HepG2 (cell line): ENCODE data around the gene SIK3. TPM values are rescaled to one million over a fixed set of nuclear protein-coding genes. Genes with fewer than 3 reads are reported as not detected.

Source experiments
- AFF4 ChIP-seq: sonication (generic); formaldehyde crosslinking; IDR thresholded peaks from 2 replicates; pipeline ENCODE4 v1.4.0; 2020; ENCODE audit warnings: missing genetic modification reagents
- ARNT ChIP-seq: fragments of 450-650 bp; IDR thresholded peaks from 2 replicates; pipeline ENCODE4 v1.6.1; 2017
- CEBPG ChIP-seq: IDR thresholded peaks from 2 replicates; pipeline ENCODE4 v1.6.1; 2016
- CEBPZ ChIP-seq: IDR thresholded peaks from 2 replicates; pipeline ENCODE4 v1.6.1; 2012; ENCODE audit warnings: low read length, improper control_type of control experiment
- GATAD2A ChIP-seq: IDR thresholded peaks from 2 replicates; pipeline ENCODE4 v1.6.1; 2016
- KAT7 ChIP-seq: IDR thresholded peaks from 2 replicates; pipeline ENCODE4 v1.6.1; 2018; ENCODE audit warnings: borderline replicate concordance, missing compliant biosample characterization
- KLF16 ChIP-seq, 2 experiments: sonication (generic) in 1 of 2; formaldehyde crosslinking in 1 of 2; IDR thresholded peaks; 2 replicates each; pipeline versions ENCODE4 v1.6.1 to v1.8.0; 2016 to 2023; ENCODE audit warnings: missing genetic modification reagents in 2 of 2, missing compliant biosample characterization in 1 of 2
- NCOA2 ChIP-seq: sonication (generic); formaldehyde crosslinking; IDR thresholded peaks from 2 replicates; pipeline ENCODE4 v1.8.0; 2022; ENCODE audit warnings: inconsistent platforms
- NFIC ChIP-seq: IDR thresholded peaks from 2 replicates; pipeline ENCODE4 v1.6.1; 2012; ENCODE audit warnings: mild to moderate bottlenecking, low read length, inconsistent platforms
- NR2F2 ChIP-seq: IDR thresholded peaks from 2 replicates; pipeline ENCODE4 v1.6.1; 2012; ENCODE audit warnings: low read depth, inconsistent platforms, borderline replicate concordance
- TCF12 ChIP-seq, 2 experiments: fragments of 450-650 bp in 1 of 2; sonication (generic) in 1 of 2; formaldehyde crosslinking in 1 of 2; IDR thresholded peaks; 2 replicates each; pipeline versions ENCODE4 v1.6.1 to v1.8.0; 2017 to 2022; ENCODE audit warnings: antibody characterized with exemption in 1 of 2, mild to moderate bottlenecking in 1 of 2, missing genetic modification reagents in 1 of 2, moderate library complexity in 1 of 2
- TEF ChIP-seq: sonication (generic); formaldehyde crosslinking; IDR thresholded peaks from 2 replicates; pipeline ENCODE4 v1.5.0; 2020; ENCODE audit warnings: missing genetic modification reagents
- TRIM24 ChIP-seq: sonication (generic); formaldehyde crosslinking; IDR thresholded peaks from 2 replicates; pipeline ENCODE4 v1.8.0; 2022; ENCODE audit warnings: mild to moderate bottlenecking, missing genetic modification reagents
- YY1 ChIP-seq: IDR thresholded peaks from 2 replicates; pipeline ENCODE4 v1.6.1; 2011; ENCODE audit warnings: low read length, low read depth, moderate library complexity, mild to moderate bottlenecking; ENCODE audit not compliant: insufficient read depth, insufficient replicate concordance
- ZBTB25 ChIP-seq: IDR thresholded peaks from 2 replicates; pipeline ENCODE4 v1.6.1; 2018; ENCODE audit warnings: missing genetic modification reagents
- ZNF12 ChIP-seq: sonication (generic); formaldehyde crosslinking; IDR thresholded peaks from 2 replicates; pipeline ENCODE4 v1.5.0; 2020; ENCODE audit warnings: missing genetic modification reagents
- ZNF260 ChIP-seq: sonication (generic); formaldehyde crosslinking; IDR thresholded peaks from 2 replicates; pipeline ENCODE4 v1.4.0; 2020; ENCODE audit warnings: missing genetic modification reagents, low read depth, mild to moderate bottlenecking, borderline replicate concordance
- ZNF263 ChIP-seq: sonication (generic); formaldehyde crosslinking; IDR thresholded peaks from 2 replicates; pipeline ENCODE4 v1.4.0; 2020; ENCODE audit warnings: missing genetic modification reagents
- ZNF674 ChIP-seq: sonication (generic); formaldehyde crosslinking; IDR thresholded peaks from 2 replicates; pipeline ENCODE4 v1.5.0; 2020; ENCODE audit warnings: low read depth, mild to moderate bottlenecking, missing genetic modification reagents
- ZNF841 ChIP-seq: sonication (generic); formaldehyde crosslinking; IDR thresholded peaks from 2 replicates; pipeline ENCODE4 v1.8.1; 2023; ENCODE audit warnings: missing genetic modification reagents, borderline replicate concordance
- ZZZ3 ChIP-seq: sonication (generic); formaldehyde crosslinking; IDR thresholded peaks from 2 replicates; pipeline ENCODE4 v1.4.0; 2020; ENCODE audit warnings: missing genetic modification reagents, mild to moderate bottlenecking, borderline replicate concordance
- polyA plus RNA-seq, 8 experiments: library from polyadenylated mRNA; depleted of rRNA in 3 of 8; stranded (reverse) in 7 of 8; unstranded in 1 of 8; fragments of >200 nt; fragmentation: Illumina TruSeq in 4 of 8; extraction: Trizol in 4 of 8; gene quantifications; 2 replicates each; pipeline versions ENCODE4 v1.2.1 to v1.2.3, GENCODE V29; 2011 to 2016; ENCODE audit warnings: low read depth in 4 of 8, missing spikeins in 1 of 8, mixed read lengths in 1 of 8; ENCODE audit not compliant: insufficient read depth in 1 of 8
- total RNA-seq, 5 experiments: library from RNA; depleted of rRNA; stranded (reverse); fragments of >200 nt; fragmentation: Illumina TruSeq; extraction: Trizol; gene quantifications; 2 replicates each; pipeline ENCODE4 v1.2.3, GENCODE V29; 2016; ENCODE audit warnings: low read depth in 1 of 5

The SIK3 gene
- total and polyA plus RNA-seq, 2 of the 13 experiments (the other 11 are each of a cell fraction or from before 2014, with no cell fraction given) = 5.7 to 9.8 TPM

GRCh38 chr11:117072517-117073461 is 25.4 kb downstream of the SIK3 start (continued):
- no peak for TF ChIP-seq CEBPZ
- peak; percentile 95 for TF ChIP-seq NR2F2
- no peak for TF ChIP-seq AFF4 (CRISPR knock-in tag)
- TF ChIP-seq KAT7 = no peak
- TF ChIP-seq TCF12 (IDR thresholded peaks at IDR 0.05) = no peak
- no peak for TF ChIP-seq TCF12 (CRISPR knock-in tag; IDR thresholded peaks at IDR 0.05)
- TF ChIP-seq ZBTB25 (CRISPR knock-in tag) = peak; percentile 69; the same call in 1 of the 2 replicates
- peak; percentile 89 for TF ChIP-seq GATAD2A (CRISPR knock-in tag)
- no peak for TF ChIP-seq ZNF263 (CRISPR knock-in tag)
- peak; percentile 75; the same call in 1 of the 2 replicates for TF ChIP-seq ZNF12 (CRISPR knock-in tag)
- TF ChIP-seq NFIC = peak; percentile 62; the same call in 1 of the 2 replicates
- no peak for TF ChIP-seq TRIM24 (CRISPR knock-in tag)
- TF ChIP-seq YY1 = no peak
- TF ChIP-seq CEBPG (CRISPR knock-in tag) = peak; percentile 88
- no peak for TF ChIP-seq ARNT
- TF ChIP-seq NCOA2 (CRISPR knock-in tag) = peak; percentile 86
- TF ChIP-seq KLF16 (CRISPR knock-in tag; IDR thresholded peaks at IDR 0.05) = 0 out of 4 replicates have a peak, but pooled peaks of 1 of the 2 experiments have one; percentile 59
- TF ChIP-seq ZNF260 (CRISPR knock-in tag) = no peak
- peak; percentile 61; the same call in 1 of the 2 replicates for TF ChIP-seq TEF (CRISPR knock-in tag)
- TF ChIP-seq ZNF674 = no peak
- no peak for TF ChIP-seq ZZZ3 (CRISPR knock-in tag)
- no peak for TF ChIP-seq ZNF841 (CRISPR knock-in tag)
